ENCODE measurements around the gene DNAI4. TPM values are rescaled to one million over a fixed set of nuclear protein-coding genes. Genes with fewer than 3 reads are reported as not detected.

The DNAI4 gene
- total RNA-seq, 1 experiment from 2014 or later: 2.1 TPM

DNA sequence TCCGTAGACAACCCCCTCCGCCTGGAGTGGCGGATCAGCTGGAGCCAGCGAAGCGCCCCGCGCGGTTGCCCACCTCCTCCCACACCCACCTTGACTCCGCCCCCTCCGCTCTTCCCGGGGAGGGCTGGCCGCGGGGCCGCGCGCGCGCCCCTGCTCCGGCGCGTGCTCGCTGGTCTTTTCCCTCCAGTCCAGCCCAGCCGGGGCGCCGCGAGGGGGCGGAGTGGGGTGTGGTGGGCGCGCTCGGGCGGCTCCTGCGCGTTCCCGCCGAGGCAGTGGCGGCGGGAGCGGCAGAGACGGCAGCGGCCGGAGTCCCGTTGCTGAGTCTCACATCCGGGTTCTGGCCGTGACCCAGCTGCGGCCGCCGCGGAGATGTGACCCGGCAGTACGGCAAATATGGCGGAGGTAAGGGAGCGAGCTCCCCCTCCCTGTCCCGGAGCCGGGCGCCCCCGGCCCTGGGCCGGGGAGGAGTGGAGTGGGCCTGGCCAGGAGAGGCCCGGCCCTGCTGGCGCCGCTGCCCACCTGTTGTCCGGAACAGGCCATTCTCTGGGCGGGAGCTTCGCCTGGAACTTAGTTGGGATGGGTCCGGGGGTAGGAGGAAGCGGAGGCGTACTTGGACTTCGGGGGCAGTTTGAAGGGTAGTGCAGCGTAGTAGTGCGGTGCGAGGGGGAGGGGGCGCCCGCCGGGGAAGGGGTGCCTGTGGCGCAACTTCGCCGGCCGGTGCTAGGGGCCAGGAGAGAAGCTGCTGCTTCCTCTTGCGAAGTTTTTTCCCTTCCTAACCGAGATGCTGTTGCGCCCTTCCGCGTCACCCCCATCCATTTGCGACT, 5.6 kb upstream of the DNAI4 start (continued):
- TF ChIP-seq TEAD4 (CRISPR knock-in tag; IDR thresholded peaks at IDR 0.05): no peak
- TF ChIP-seq TP53 (CRISPR knock-in tag; IDR thresholded peaks at IDR 0.05): no peak
- no peak for TF ChIP-seq RELA (CRISPR knock-in tag; IDR thresholded peaks at IDR 0.05; ENCODE audit: borderline replicate concordance)
- no peak; the same call in 1 of the 2 replicates for TF ChIP-seq TEAD1 (CRISPR knock-in tag; IDR thresholded peaks at IDR 0.05)

DNA sequence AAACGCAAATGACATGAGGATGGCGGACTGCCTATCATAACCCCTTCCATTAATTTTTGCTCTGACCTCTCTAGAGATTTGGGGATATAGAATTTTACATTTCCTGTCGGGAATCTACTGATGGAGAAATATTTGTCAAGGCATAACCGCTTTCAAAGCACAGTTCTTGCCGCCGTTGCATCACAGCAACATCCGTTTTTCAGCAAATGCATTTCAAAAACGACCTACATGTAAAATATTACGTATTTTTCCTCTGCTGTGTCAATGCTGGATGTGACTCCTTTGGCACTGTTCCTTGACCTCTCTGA, 5.0 kb upstream of the DNAI4 start:
- no peak overlapping the region; the same call in 1 of the 2 replicates for H3K27ac Mint-ChIP-seq
- ChIA-PET CTCF (interaction anchor here (0.9 to 1.3 kb wide), 5 partner anchors 9 to 220 kb away, joined by 3 to 4 read pairs (median 3); no protein-coding TSS in a partner anchor), POLR2A (interaction anchor here (0.6 to 0.7 kb wide), 3 partner anchors 8 to 502 kb away, joined by 3 read pairs; no protein-coding TSS in a partner anchor)
- peak overlapping the region; percentile 94 for H3K4me3 Mint-ChIP-seq
- peaks cover 51% of the 10 kb centered on the region for H3K4me1 Mint-ChIP-seq
- no peaks in the 10 kb centered on the region for H3K27me3 Mint-ChIP-seq (ENCODE audit: low read depth)
- TF ChIP-seq, protein P1, sequence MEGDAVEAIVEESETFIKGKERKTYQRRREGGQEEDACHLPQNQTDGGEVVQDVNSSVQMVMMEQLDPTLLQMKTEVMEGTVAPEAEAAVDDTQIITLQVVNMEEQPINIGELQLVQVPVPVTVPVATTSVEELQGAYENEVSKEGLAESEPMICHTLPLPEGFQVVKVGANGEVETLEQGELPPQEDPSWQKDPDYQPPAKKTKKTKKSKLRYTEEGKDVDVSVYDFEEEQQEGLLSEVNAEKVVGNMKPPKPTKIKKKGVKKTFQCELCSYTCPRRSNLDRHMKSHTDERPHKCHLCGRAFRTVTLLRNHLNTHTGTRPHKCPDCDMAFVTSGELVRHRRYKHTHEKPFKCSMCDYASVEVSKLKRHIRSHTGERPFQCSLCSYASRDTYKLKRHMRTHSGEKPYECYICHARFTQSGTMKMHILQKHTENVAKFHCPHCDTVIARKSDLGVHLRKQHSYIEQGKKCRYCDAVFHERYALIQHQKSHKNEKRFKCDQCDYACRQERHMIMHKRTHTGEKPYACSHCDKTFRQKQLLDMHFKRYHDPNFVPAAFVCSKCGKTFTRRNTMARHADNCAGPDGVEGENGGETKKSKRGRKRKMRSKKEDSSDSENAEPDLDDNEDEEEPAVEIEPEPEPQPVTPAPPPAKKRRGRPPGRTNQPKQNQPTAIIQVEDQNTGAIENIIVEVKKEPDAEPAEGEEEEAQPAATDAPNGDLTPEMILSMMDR (IDR thresholded peaks at IDR 0.05): no peak
- TF ChIP-seq JAZF1 (CRISPR knock-in tag; IDR thresholded peaks at IDR 0.05): no peak
- no peak for TF ChIP-seq NR1H2 (CRISPR knock-in tag; IDR thresholded peaks at IDR 0.05)
- TF ChIP-seq, protein P2, sequence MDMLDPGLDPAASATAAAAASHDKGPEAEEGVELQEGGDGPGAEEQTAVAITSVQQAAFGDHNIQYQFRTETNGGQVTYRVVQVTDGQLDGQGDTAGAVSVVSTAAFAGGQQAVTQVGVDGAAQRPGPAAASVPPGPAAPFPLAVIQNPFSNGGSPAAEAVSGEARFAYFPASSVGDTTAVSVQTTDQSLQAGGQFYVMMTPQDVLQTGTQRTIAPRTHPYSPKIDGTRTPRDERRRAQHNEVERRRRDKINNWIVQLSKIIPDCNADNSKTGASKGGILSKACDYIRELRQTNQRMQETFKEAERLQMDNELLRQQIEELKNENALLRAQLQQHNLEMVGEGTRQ (CRISPR knock-in tag; IDR thresholded peaks at IDR 0.05): 0 out of 2 replicates have a peak, but pooled peaks have one; percentile 1
- TF ChIP-seq TEAD1 (CRISPR knock-in tag; IDR thresholded peaks at IDR 0.05): no peak
- TF ChIP-seq, protein P3, sequence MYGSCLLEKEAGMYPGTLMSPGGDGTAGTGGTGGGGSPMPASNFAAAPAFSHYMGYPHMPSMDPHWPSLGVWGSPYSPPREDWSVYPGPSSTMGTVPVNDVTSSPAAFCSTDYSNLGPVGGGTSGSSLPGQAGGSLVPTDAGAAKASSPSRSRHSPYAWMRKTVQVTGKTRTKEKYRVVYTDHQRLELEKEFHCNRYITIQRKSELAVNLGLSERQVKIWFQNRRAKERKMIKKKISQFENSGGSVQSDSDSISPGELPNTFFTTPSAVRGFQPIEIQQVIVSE (CRISPR knock-in tag; IDR thresholded peaks at IDR 0.05; ENCODE audit: borderline replicate concordance): no peak
- TF ChIP-seq EMX1 (CRISPR knock-in tag; IDR thresholded peaks at IDR 0.05): no peak
- TF ChIP-seq MYBL2 (CRISPR knock-in tag; IDR thresholded peaks at IDR 0.05): no peak
- ATAC-seq: no peak
- H3K9me3 Mint-ChIP-seq: no peaks in the 10 kb centered on the region
- no peaks in the 10 kb centered on the region for H3K36me3 Mint-ChIP-seq
- no peak for DNase-seq (ENCODE audit: low spot score)

DNA sequence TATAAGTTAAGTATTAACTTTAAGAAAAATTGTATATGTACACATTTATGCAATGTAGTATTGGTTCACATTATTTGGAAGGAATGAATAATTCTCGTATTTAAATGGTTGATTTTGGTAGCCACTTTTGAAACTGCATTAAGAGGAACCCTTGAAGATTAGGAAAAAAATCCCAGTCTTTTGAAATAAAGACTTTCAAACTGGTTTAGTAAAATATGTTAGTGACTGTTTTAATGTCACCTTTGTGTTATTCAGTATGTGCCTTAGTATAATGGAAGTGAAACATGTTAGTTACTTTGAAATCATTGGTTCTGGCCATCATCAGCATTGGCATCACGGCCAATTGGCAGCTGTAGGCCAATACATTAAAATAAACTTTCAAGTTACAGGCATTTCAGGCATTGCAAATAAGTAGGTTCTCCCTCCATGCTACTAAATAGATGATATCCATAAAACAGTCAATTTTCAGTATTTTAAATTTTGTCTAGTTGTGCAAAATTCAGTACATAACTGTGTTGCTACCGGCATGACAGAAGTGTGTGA, 4.6 kb upstream of the DNAI4 start:
- Mint-ChIP-seq H3K36me3 (no peaks in the 10 kb centered on the region), H3K9me3 (no peaks in the 10 kb centered on the region), H3K27ac (no peak overlapping the region; the same call in 1 of the 2 replicates), H3K4me1 (peaks cover 47% of the 10 kb centered on the region), H3K27me3 (ENCODE audit: low read depth) (no peaks in the 10 kb centered on the region), H3K4me3 (peak overlapping the region; percentile 94)
- CTCF ChIA-PET: interaction anchor here (1.1 to 1.3 kb wide), 3 partner anchors 15 to 220 kb away, joined by 3 to 4 read pairs (median 4); no protein-coding TSS in a partner anchor
- ATAC-seq (no peak), DNase-seq (ENCODE audit: low spot score) (no peak)
- POLR2A ChIA-PET: interaction anchor here (0.7 kb wide), 1 partner anchor 503 kb away, joined by 3 read pairs; no protein-coding TSS in a partner anchor
- TF ChIP-seq ZNF423 (CRISPR knock-in tag; IDR thresholded peaks at IDR 0.05): no peak
- TF ChIP-seq OVOL2 (CRISPR knock-in tag; IDR thresholded peaks at IDR 0.05; ENCODE audit: borderline replicate concordance): no peak
- TF ChIP-seq RELA (CRISPR knock-in tag; IDR thresholded peaks at IDR 0.05; ENCODE audit: borderline replicate concordance): no peak
- TF ChIP-seq, protein P4, sequence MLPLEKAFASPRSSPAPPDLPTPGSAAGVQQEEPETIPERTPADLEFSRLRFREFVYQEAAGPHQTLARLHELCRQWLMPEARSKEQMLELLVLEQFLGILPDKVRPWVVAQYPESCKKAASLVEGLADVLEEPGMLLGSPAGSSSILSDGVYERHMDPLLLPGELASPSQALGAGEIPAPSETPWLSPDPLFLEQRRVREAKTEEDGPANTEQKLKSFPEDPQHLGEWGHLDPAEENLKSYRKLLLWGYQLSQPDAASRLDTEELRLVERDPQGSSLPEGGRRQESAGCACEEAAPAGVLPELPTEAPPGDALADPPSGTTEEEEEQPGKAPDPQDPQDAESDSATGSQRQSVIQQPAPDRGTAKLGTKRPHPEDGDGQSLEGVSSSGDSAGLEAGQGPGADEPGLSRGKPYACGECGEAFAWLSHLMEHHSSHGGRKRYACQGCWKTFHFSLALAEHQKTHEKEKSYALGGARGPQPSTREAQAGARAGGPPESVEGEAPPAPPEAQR (CRISPR knock-in tag; IDR thresholded peaks at IDR 0.05): no peak
- TF ChIP-seq, protein P5, sequence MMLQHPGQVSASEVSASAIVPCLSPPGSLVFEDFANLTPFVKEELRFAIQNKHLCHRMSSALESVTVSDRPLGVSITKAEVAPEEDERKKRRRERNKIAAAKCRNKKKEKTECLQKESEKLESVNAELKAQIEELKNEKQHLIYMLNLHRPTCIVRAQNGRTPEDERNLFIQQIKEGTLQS (CRISPR knock-in tag; conservative IDR thresholded peaks at IDR 0.05): no peak
- TF ChIP-seq KAT7 (CRISPR knock-in tag; IDR thresholded peaks at IDR 0.05; ENCODE audit: borderline replicate concordance): no peak
- TF ChIP-seq NFE2L1 (CRISPR knock-in tag; IDR thresholded peaks at IDR 0.05): no peak
- TF ChIP-seq, protein P6, sequence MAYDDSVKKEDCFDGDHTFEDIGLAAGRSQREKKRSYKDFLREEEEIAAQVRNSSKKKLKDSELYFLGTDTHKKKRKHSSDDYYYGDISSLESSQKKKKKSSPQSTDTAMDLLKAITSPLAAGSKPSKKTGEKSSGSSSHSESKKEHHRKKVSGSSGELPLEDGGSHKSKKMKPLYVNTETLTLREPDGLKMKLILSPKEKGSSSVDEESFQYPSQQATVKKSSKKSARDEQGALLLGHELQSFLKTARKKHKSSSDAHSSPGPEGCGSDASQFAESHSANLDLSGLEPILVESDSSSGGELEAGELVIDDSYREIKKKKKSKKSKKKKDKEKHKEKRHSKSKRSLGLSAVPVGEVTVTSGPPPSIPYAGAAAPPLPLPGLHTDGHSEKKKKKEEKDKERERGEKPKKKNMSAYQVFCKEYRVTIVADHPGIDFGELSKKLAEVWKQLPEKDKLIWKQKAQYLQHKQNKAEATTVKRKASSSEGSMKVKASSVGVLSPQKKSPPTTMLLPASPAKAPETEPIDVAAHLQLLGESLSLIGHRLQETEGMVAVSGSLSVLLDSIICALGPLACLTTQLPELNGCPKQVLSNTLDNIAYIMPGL (CRISPR knock-in tag; IDR thresholded peaks at IDR 0.05): no peak
- no peak for TF ChIP-seq ZNF138 (CRISPR knock-in tag; conservative IDR thresholded peaks at IDR 0.05)
- TF ChIP-seq, protein P7, sequence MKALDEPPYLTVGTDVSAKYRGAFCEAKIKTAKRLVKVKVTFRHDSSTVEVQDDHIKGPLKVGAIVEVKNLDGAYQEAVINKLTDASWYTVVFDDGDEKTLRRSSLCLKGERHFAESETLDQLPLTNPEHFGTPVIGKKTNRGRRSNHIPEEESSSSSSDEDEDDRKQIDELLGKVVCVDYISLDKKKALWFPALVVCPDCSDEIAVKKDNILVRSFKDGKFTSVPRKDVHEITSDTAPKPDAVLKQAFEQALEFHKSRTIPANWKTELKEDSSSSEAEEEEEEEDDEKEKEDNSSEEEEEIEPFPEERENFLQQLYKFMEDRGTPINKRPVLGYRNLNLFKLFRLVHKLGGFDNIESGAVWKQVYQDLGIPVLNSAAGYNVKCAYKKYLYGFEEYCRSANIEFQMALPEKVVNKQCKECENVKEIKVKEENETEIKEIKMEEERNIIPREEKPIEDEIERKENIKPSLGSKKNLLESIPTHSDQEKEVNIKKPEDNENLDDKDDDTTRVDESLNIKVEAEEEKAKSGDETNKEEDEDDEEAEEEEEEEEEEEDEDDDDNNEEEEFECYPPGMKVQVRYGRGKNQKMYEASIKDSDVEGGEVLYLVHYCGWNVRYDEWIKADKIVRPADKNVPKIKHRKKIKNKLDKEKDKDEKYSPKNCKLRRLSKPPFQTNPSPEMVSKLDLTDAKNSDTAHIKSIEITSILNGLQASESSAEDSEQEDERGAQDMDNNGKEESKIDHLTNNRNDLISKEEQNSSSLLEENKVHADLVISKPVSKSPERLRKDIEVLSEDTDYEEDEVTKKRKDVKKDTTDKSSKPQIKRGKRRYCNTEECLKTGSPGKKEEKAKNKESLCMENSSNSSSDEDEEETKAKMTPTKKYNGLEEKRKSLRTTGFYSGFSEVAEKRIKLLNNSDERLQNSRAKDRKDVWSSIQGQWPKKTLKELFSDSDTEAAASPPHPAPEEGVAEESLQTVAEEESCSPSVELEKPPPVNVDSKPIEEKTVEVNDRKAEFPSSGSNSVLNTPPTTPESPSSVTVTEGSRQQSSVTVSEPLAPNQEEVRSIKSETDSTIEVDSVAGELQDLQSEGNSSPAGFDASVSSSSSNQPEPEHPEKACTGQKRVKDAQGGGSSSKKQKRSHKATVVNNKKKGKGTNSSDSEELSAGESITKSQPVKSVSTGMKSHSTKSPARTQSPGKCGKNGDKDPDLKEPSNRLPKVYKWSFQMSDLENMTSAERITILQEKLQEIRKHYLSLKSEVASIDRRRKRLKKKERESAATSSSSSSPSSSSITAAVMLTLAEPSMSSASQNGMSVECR (CRISPR knock-in tag; IDR thresholded peaks at IDR 0.05; ENCODE audit: borderline replicate concordance): no peak
- TF ChIP-seq RORB (CRISPR knock-in tag; IDR thresholded peaks at IDR 0.05): no peak
